Epithelial cell of esophagus (primary cell): Measurements from ENCODE around the gene COX7B.

Experiments
- DNase-seq: peaks from one replicate; pipeline ENCODE4 v3.0.0; 2010; ENCODE audit warnings: low read depth
- H3K4me3 ChIP-seq: 2 replicates; pipeline ENCODE4 v1.5.1; 2011; ENCODE audit warnings: mild to moderate bottlenecking, low read length, control low read depth
- CTCF ChIP-seq: IDR thresholded peaks from 2 replicates; pipeline ENCODE4 v1.5.1; 2011; ENCODE audit warnings: low read depth, mild to moderate bottlenecking, low read length, control low read depth, inconsistent platforms; ENCODE audit not compliant: insufficient read depth; ENCODE audit errors: missing control alignments

The COX7B gene

GRCh38 chrX:77945910-77946545, 46.8 kb downstream of the COX7B start:
- DNase-seq: no peak
- no peak for TF ChIP-seq CTCF
- no peak overlapping the region for H3K4me3 ChIP-seq

GRCh38 chrX:77946571-77946970, 47.3 kb downstream of the COX7B start:
- no peak for DNase-seq
- no peak for TF ChIP-seq CTCF
- H3K4me3 ChIP-seq: no peak overlapping the region

- DNase-seq: no peak
- H3K4me3 ChIP-seq: no peak overlapping the region
- TF ChIP-seq CTCF: no peak
These were observed 50.6 kb downstream of the COX7B start for GRCh38 chrX:77949840-77950239.

- DNase-seq: no peak
- H3K4me3 ChIP-seq: no peak overlapping the region
These were observed 52.9 kb downstream of the COX7B start for GRCh38 chrX:77952173-77952572.

GRCh38 chrX:77953302-77953701, 54.0 kb downstream of the COX7B start:
- no peak overlapping the region for H3K4me3 ChIP-seq
- DNase-seq: no peak
- no peak for TF ChIP-seq CTCF

More at GRCh38 chrX:77952173-77952572, 52.9 kb downstream of the COX7B start:
- no peak for TF ChIP-seq CTCF

GRCh38 chrX:77953708-77954107, 54.4 kb downstream of the COX7B start:
- no peak for TF ChIP-seq CTCF

More at GRCh38 chrX:77953708-77954107, 54.4 kb downstream of the COX7B start:
- peak; percentile 4 for DNase-seq
- H3K4me3 ChIP-seq: no peak overlapping the region
